Tibial nerve (tissue), 4 donors: ENCODE measurements around the gene ARHGAP11A.
"Not testable (repeated sequence)": the region's sequence is repeated elsewhere in the genome, so short reads cannot be mapped to it uniquely, and the experiment has no call there.

ENCODE experiments used
- EP300 ChIP-seq, 2 donors: sonication (generic); formaldehyde crosslinking; IDR thresholded peaks; one replicate each; pipeline ENCODE4 v1.6.1; 2017; ENCODE audit warnings: antibody characterized with exemption in 2 of 2, mild to moderate bottlenecking in 1 of 2
- TF ChIP-seq, protein P1 (sequence below), 5 experiments: fragments of 200-600 bp in 3 of 5; fragments of 450-650 bp in 2 of 5; sonication (generic) in 3 of 5; IDR thresholded peaks; one replicate each; pipeline ENCODE4 v1.5.1; 2016 to 2019; ENCODE audit warnings: antibody characterized with exemption in 5 of 5, mild to moderate bottlenecking in 3 of 5, moderate library complexity in 2 of 5

DNA sequence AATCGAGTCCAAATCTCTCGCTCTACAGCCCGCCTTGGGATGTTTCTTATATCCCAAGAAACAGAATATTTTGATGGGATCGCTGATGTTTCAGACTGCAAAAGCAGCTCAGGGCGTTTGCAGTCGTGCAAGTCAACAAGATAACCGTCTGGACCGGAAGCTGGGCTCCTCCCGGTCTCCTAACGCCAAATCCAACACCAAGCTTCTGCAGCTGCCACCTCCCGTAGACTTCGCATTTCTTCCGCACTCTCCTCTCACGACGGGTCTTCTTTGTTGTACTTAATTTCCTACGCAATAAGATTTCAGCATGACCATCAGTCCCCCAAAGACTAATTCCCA is 623 bp upstream of the ARHGAP11A start:
- TF ChIP-seq, protein P1, sequence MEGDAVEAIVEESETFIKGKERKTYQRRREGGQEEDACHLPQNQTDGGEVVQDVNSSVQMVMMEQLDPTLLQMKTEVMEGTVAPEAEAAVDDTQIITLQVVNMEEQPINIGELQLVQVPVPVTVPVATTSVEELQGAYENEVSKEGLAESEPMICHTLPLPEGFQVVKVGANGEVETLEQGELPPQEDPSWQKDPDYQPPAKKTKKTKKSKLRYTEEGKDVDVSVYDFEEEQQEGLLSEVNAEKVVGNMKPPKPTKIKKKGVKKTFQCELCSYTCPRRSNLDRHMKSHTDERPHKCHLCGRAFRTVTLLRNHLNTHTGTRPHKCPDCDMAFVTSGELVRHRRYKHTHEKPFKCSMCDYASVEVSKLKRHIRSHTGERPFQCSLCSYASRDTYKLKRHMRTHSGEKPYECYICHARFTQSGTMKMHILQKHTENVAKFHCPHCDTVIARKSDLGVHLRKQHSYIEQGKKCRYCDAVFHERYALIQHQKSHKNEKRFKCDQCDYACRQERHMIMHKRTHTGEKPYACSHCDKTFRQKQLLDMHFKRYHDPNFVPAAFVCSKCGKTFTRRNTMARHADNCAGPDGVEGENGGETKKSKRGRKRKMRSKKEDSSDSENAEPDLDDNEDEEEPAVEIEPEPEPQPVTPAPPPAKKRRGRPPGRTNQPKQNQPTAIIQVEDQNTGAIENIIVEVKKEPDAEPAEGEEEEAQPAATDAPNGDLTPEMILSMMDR (IDR thresholded peaks at IDR 0.05): not testable (repeated sequence)
- TF ChIP-seq EP300 (IDR thresholded peaks at IDR 0.05): not testable (repeated sequence)
